Measurements from ENCODE around the gene MYLK. TPM values are rescaled to one million over a fixed set of nuclear protein-coding genes. Genes with fewer than 3 reads are reported as not detected.

MYLK gene
- total RNA-seq, 2 experiments from 2014 or later, result 0.17 TPM; not detected in 1

- ChIA-PET POLR2A (no interaction called here), CTCF (no interaction called here)
- Mint-ChIP-seq H3K36me3 (no peaks in the 10 kb centered on the region), H3K4me3 (no peak overlapping the region), H3K4me1 (ENCODE audit: low read depth) (no peaks in the 10 kb centered on the region), H3K27ac (no peak overlapping the region), H3K9me3 (peaks cover 17% of the 10 kb centered on the region), H3K27me3 (no peaks in the 10 kb centered on the region)
- no peak for DNase-seq
- intact Hi-C loops (cut with micrococcal nuclease), result no loop called here
Observed at GRCh38 chr3:123841476-123842238, 42.5 kb downstream of the MYLK start.

GRCh38 chr3:123840961-123841360 is 43.2 kb downstream of the MYLK start:
- Mint-ChIP-seq H3K4me3 (no peak overlapping the region), H3K4me1 (ENCODE audit: low read depth) (no peaks in the 10 kb centered on the region), H3K36me3 (no peaks in the 10 kb centered on the region), H3K27ac (no peak overlapping the region), H3K27me3 (no peaks in the 10 kb centered on the region), H3K9me3 (peaks cover 14% of the 10 kb centered on the region)
- DNase-seq, result no peak
- ChIA-PET CTCF (no interaction called here), POLR2A (no interaction called here)
- intact Hi-C loops (cut with micrococcal nuclease), result no loop called here

- Mint-ChIP-seq H3K9me3 (peaks cover 14% of the 10 kb centered on the region), H3K27me3 (peaks cover 12% of the 10 kb centered on the region), H3K4me1 (ENCODE audit: low read depth) (no peaks in the 10 kb centered on the region), H3K27ac (no peak overlapping the region), H3K4me3 (no peak overlapping the region), H3K36me3 (no peaks in the 10 kb centered on the region)
- ChIA-PET CTCF (no interaction called here), POLR2A (no interaction called here)
- intact Hi-C loops (cut with micrococcal nuclease), result no loop called here
- no peak for DNase-seq
Observed at GRCh38 chr3:123837858-123838257, 46.3 kb downstream of the MYLK start.

GRCh38 chr3:123834631-123835030 is 49.5 kb downstream of the MYLK start:
- DNase-seq, result no peak
- CTCF ChIA-PET, result interaction anchor here (0.6 kb wide), 1 partner anchor 85 kb away, joined by 3 read pairs; no protein-coding TSS in a partner anchor
- intact Hi-C loops (cut with micrococcal nuclease), result no loop called here
- POLR2A ChIA-PET, result no interaction called here
- H3K4me1 Mint-ChIP-seq (ENCODE audit: low read depth), result no peaks in the 10 kb centered on the region
- H3K9me3 Mint-ChIP-seq, result peaks cover 5% of the 10 kb centered on the region
- H3K27ac Mint-ChIP-seq, result no peak overlapping the region
- no peak overlapping the region for H3K4me3 Mint-ChIP-seq
- H3K36me3 Mint-ChIP-seq, result no peaks in the 10 kb centered on the region
- peaks cover 12% of the 10 kb centered on the region for H3K27me3 Mint-ChIP-seq

GRCh38 chr3:123833398-123833785 is 50.7 kb downstream of the MYLK start:
- POLR2A ChIA-PET, result no interaction called here
- DNase-seq, result no peak
- intact Hi-C loops (cut with micrococcal nuclease), result no loop called here
- no peaks in the 10 kb centered on the region for H3K36me3 Mint-ChIP-seq
- CTCF ChIA-PET, result no interaction called here
- no peaks in the 10 kb centered on the region for H3K4me1 Mint-ChIP-seq (ENCODE audit: low read depth)
- peaks cover 12% of the 10 kb centered on the region for H3K27me3 Mint-ChIP-seq
- peaks cover 14% of the 10 kb centered on the region for H3K9me3 Mint-ChIP-seq
- H3K4me3 Mint-ChIP-seq, result no peak overlapping the region
- H3K27ac Mint-ChIP-seq, result no peak overlapping the region

- intact Hi-C loops (cut with micrococcal nuclease), result no loop called here
- peaks cover 17% of the 10 kb centered on the region for H3K9me3 Mint-ChIP-seq
- no peak overlapping the region for H3K4me3 Mint-ChIP-seq
- no peak overlapping the region for H3K27ac Mint-ChIP-seq
- H3K4me1 Mint-ChIP-seq (ENCODE audit: low read depth), result no peaks in the 10 kb centered on the region
- no peak for DNase-seq
- H3K27me3 Mint-ChIP-seq, result peaks cover 12% of the 10 kb centered on the region
- ChIA-PET POLR2A (no interaction called here), CTCF (no interaction called here)
- no peaks in the 10 kb centered on the region for H3K36me3 Mint-ChIP-seq
Observed at GRCh38 chr3:123832692-123833397, 51.3 kb downstream of the MYLK start.

GRCh38 chr3:123831420-123831819 is 52.7 kb downstream of the MYLK start:
- CTCF ChIA-PET, result no interaction called here
- intact Hi-C loops (cut with micrococcal nuclease), result no loop called here

GRCh38 chr3:123821920-123822319 is 62.2 kb downstream of the MYLK start:
- ChIA-PET POLR2A (no interaction called here), CTCF (no interaction called here)
- Mint-ChIP-seq H3K4me1 (ENCODE audit: low read depth) (no peaks in the 10 kb centered on the region), H3K27ac (no peak overlapping the region), H3K27me3 (peaks cover 12% of the 10 kb centered on the region), H3K9me3 (peaks cover 9% of the 10 kb centered on the region), H3K4me3 (no peak overlapping the region), H3K36me3 (peaks cover 2% of the 10 kb centered on the region)
- intact Hi-C loops (cut with micrococcal nuclease), result no loop called here
- DNase-seq, result no peak

More at GRCh38 chr3:123831420-123831819, 52.7 kb downstream of the MYLK start:
- DNase-seq, result no peak
- Mint-ChIP-seq H3K4me1 (ENCODE audit: low read depth) (no peaks in the 10 kb centered on the region), H3K27me3 (peaks cover 12% of the 10 kb centered on the region), H3K27ac (no peak overlapping the region), H3K4me3 (no peak overlapping the region), H3K36me3 (peaks cover 2% of the 10 kb centered on the region), H3K9me3 (peaks cover 27% of the 10 kb centered on the region)
- POLR2A ChIA-PET, result no interaction called here

- DNase-seq, result no peak
- H3K36me3 Mint-ChIP-seq, result no peaks in the 10 kb centered on the region
- H3K9me3 Mint-ChIP-seq, result no peaks in the 10 kb centered on the region
- intact Hi-C loops (cut with micrococcal nuclease), result no loop called here
- ChIA-PET POLR2A (no interaction called here), CTCF (no interaction called here)
- no peak overlapping the region for H3K4me3 Mint-ChIP-seq
- H3K27ac Mint-ChIP-seq, result no peak overlapping the region
- H3K27me3 Mint-ChIP-seq, result peaks cover 12% of the 10 kb centered on the region
- H3K4me1 Mint-ChIP-seq (ENCODE audit: low read depth), result no peaks in the 10 kb centered on the region
Observed at GRCh38 chr3:123819949-123820348, 64.2 kb downstream of the MYLK start.

- intact Hi-C loops (cut with micrococcal nuclease), result no loop called here
- no peaks in the 10 kb centered on the region for H3K4me1 Mint-ChIP-seq (ENCODE audit: low read depth)
- ChIA-PET CTCF (no interaction called here), POLR2A (no interaction called here)
- H3K36me3 Mint-ChIP-seq, result no peaks in the 10 kb centered on the region
- H3K27me3 Mint-ChIP-seq, result peaks cover 9% of the 10 kb centered on the region
- no peak overlapping the region for H3K27ac Mint-ChIP-seq
- DNase-seq, result no peak
- H3K9me3 Mint-ChIP-seq, result no peaks in the 10 kb centered on the region
- H3K4me3 Mint-ChIP-seq, result no peak overlapping the region
Observed at GRCh38 chr3:123818921-123819429, 65.2 kb downstream of the MYLK start.

- ChIA-PET CTCF (no interaction called here), POLR2A (no interaction called here)
- Mint-ChIP-seq H3K27me3 (peaks cover 5% of the 10 kb centered on the region), H3K4me3 (no peak overlapping the region), H3K36me3 (no peaks in the 10 kb centered on the region), H3K4me1 (ENCODE audit: low read depth) (no peaks in the 10 kb centered on the region), H3K27ac (no peak overlapping the region), H3K9me3 (no peaks in the 10 kb centered on the region)
- intact Hi-C loops (cut with micrococcal nuclease), result no loop called here
- no peak for DNase-seq
Observed at GRCh38 chr3:123818324-123818920, 65.7 kb downstream of the MYLK start.

GRCh38 chr3:123817413-123817812 is 66.7 kb downstream of the MYLK start:
- CTCF ChIA-PET, result no interaction called here
- no peaks in the 10 kb centered on the region for H3K4me1 Mint-ChIP-seq (ENCODE audit: low read depth)
- no peak overlapping the region for H3K27ac Mint-ChIP-seq
- intact Hi-C loops (cut with micrococcal nuclease), result no loop called here
- no peak overlapping the region for H3K4me3 Mint-ChIP-seq
- no peaks in the 10 kb centered on the region for H3K36me3 Mint-ChIP-seq
- peaks cover 3% of the 10 kb centered on the region for H3K27me3 Mint-ChIP-seq
- no peak for DNase-seq
- no peaks in the 10 kb centered on the region for H3K9me3 Mint-ChIP-seq
- POLR2A ChIA-PET, result no interaction called here
